SK-N-SH (cell line): Measurements from ENCODE around the gene MYADML2. TPM values are rescaled to one million over a fixed set of nuclear protein-coding genes. Genes with fewer than 3 reads are reported as not detected.

Experiments used
- CTCF ChIA-PET: fragments of 300-600, 350-600 bp; formaldehyde crosslinking; extraction: SDS; loops from one replicate; lab custom pipeline; 2021; lab: Yijun Ruan, JAX
- POLR2A ChIA-PET: fragments of 350-600 bp; sonication (Branson Sonifier 250); formaldehyde crosslinking; extraction: SDS; loops from one replicate; lab custom pipeline; 2020; ENCODE audit warnings: antibody characterized with exemption, inconsistent platforms; lab: Yijun Ruan, JAX
- DNase-seq: peaks from one replicate; pipeline ENCODE4 v3.0.0; 2012
- H2AFZ ChIP-seq: fragments of 200-600 bp; sonication (generic); 2 replicates; pipeline ENCODE4 v1.8.1; 2016; ENCODE audit warnings: antibody characterized with exemption, mild to moderate bottlenecking, low read depth
- H3F3A ChIP-seq: fragments of 200-600 bp; sonication (generic); replicated peaks from 2 replicates; pipeline ENCODE3; 2016; ENCODE audit warnings: antibody characterized with exemption, mild to moderate bottlenecking; ENCODE audit not compliant: insufficient read depth
- H3K27ac ChIP-seq, 2 experiments: fragments of 200-500 bp in 1 of 2; fragments of 200-600 bp in 1 of 2; sonication (Bioruptor generic) in 1 of 2; sonication (generic), shearing (Covaris generic) in 1 of 2; 2 replicates each; pipeline versions ENCODE4 v1.5.1 to v1.6.1; 2014 to 2016; ENCODE audit warnings: low read depth in 2 of 2, inconsistent platforms in 1 of 2, low read length in 1 of 2, mild to moderate bottlenecking in 1 of 2, mixed read lengths in 1 of 2
- H3K27me3 ChIP-seq: fragments of 200-600 bp; sonication (generic), shearing (Covaris generic); 2 replicates; pipeline ENCODE4 v1.6.1; 2016; ENCODE audit warnings: mixed run types; ENCODE audit not compliant: insufficient read depth
- H3K36me3 ChIP-seq, 2 experiments: fragments of 200-500 bp in 1 of 2; fragments of 200-600 bp in 1 of 2; sonication (Bioruptor generic) in 1 of 2; sonication (generic) in 1 of 2; replicated peaks in 1 of 2; 2 replicates each; pipeline versions ENCODE3 to v1.5.1; 2014 to 2016; ENCODE audit warnings: low read length in 1 of 2, mild to moderate bottlenecking in 1 of 2; ENCODE audit not compliant: insufficient read depth in 2 of 2, control insufficient read depth in 1 of 2
- H3K4me1 ChIP-seq, 2 experiments: fragments of 200-500 bp in 1 of 2; fragments of 200-600 bp in 1 of 2; sonication (Bioruptor generic) in 1 of 2; sonication (generic), shearing (Covaris generic) in 1 of 2; 2 replicates each; pipeline versions ENCODE4 v1.5.1 to v1.6.1; 2014 to 2016; ENCODE audit warnings: low read depth in 1 of 2, low read length in 1 of 2, mixed run types in 1 of 2; ENCODE audit not compliant: insufficient read depth in 2 of 2, control insufficient read depth in 1 of 2
- H3K4me2 ChIP-seq: fragments of 200-600 bp; sonication (generic), shearing (Covaris generic); 2 replicates; pipeline ENCODE4 v1.6.1; 2017; ENCODE audit warnings: mixed run types
- H3K4me3 ChIP-seq, 2 experiments: fragments of 200-500 bp in 1 of 2; fragments of 200-600 bp in 1 of 2; sonication (Bioruptor generic) in 1 of 2; sonication (generic), shearing (Covaris generic) in 1 of 2; 2 replicates each; pipeline versions ENCODE4 v1.5.1 to v1.8.1; 2014 to 2016; ENCODE audit warnings: low read depth in 2 of 2, inconsistent platforms in 1 of 2, low read length in 1 of 2, mild to moderate bottlenecking in 1 of 2, mixed read lengths in 1 of 2, moderate library complexity in 1 of 2
- H3K79me2 ChIP-seq: fragments of 200-600 bp; sonication (generic); 2 replicates; pipeline ENCODE4 v1.8.1; 2017; ENCODE audit warnings: mild to moderate bottlenecking; ENCODE audit not compliant: insufficient read depth
- H3K9ac ChIP-seq: fragments of 200-600 bp; sonication (generic); 2 replicates; pipeline ENCODE4 v1.6.1; 2017; ENCODE audit warnings: mixed run types
- H3K9me2 ChIP-seq: fragments of 200-600 bp; sonication (generic); 2 replicates; pipeline ENCODE4 v1.6.1; 2017; ENCODE audit warnings: mixed run types
- H3K9me3 ChIP-seq: fragments of 200-600 bp; sonication (generic); 2 replicates; pipeline ENCODE4 v1.6.1; 2017; ENCODE audit warnings: mixed run types, mild to moderate bottlenecking, moderate library complexity
- H4K20me1 ChIP-seq: fragments of 200-600 bp; sonication (generic); 2 replicates; pipeline ENCODE4 v1.6.1; 2017; ENCODE audit warnings: mild to moderate bottlenecking, mixed run types; ENCODE audit not compliant: insufficient read depth
- CHD2 ChIP-seq: fragments of 150-350 bp; IDR thresholded peaks from 2 replicates; pipeline ENCODE4 v1.6.1; 2018; ENCODE audit warnings: low read length; ENCODE audit not compliant: partially characterized antibody
- CTCF ChIP-seq: fragments of 200-600 bp; sonication (generic); IDR thresholded peaks from 2 replicates; pipeline ENCODE4 v1.6.1; 2017; ENCODE audit warnings: antibody characterized with exemption, mild to moderate bottlenecking, moderate library complexity
- EP300 ChIP-seq, 2 experiments: IDR thresholded peaks; 2 replicates each; pipeline versions ENCODE4 v1.4.0 to v1.6.1; 2012; ENCODE audit warnings: borderline replicate concordance in 1 of 2, low read depth in 1 of 2, low read length in 1 of 2
- FOSL2 ChIP-seq: IDR thresholded peaks from 2 replicates; pipeline ENCODE4 v1.4.0; 2012; ENCODE audit warnings: low read depth, mild to moderate bottlenecking, moderate library complexity, borderline replicate concordance
- GATA2 ChIP-seq: sonication (generic); formaldehyde crosslinking; IDR thresholded peaks from 2 replicates; pipeline ENCODE4 v1.5.0; 2020; ENCODE audit warnings: mild to moderate bottlenecking, missing genetic modification reagents
- NFIC ChIP-seq: IDR thresholded peaks from 2 replicates; pipeline ENCODE4 v1.4.0; 2012; ENCODE audit warnings: borderline replicate concordance
- POLR2AphosphoS5 ChIP-seq: IDR thresholded peaks from 2 replicates; pipeline ENCODE4 v1.6.1; 2012; ENCODE audit warnings: low read depth, low read length
- RAD21 ChIP-seq: IDR thresholded peaks from 2 replicates; pipeline ENCODE4 v1.6.1; 2012; ENCODE audit warnings: mild to moderate bottlenecking, low read length
- RCOR1 ChIP-seq: fragments of 150-350 bp; IDR thresholded peaks from 2 replicates; pipeline ENCODE4 v1.6.1; 2017; ENCODE audit warnings: antibody characterized with exemption, low read length
- REST ChIP-seq: IDR thresholded peaks from 2 replicates; pipeline ENCODE4 v1.6.1; 2012; ENCODE audit warnings: mild to moderate bottlenecking, low read depth, low read length, moderate library complexity
- RXRA ChIP-seq: IDR thresholded peaks from 2 replicates; pipeline ENCODE4 v1.4.0; 2012; ENCODE audit warnings: low read depth, mild to moderate bottlenecking, borderline replicate concordance
- SIN3A ChIP-seq: IDR thresholded peaks from 2 replicates; pipeline ENCODE4 v1.6.1; 2012; ENCODE audit warnings: low read depth, mild to moderate bottlenecking, low read length, moderate library complexity, borderline replicate concordance
- TAF1 ChIP-seq: IDR thresholded peaks from 2 replicates; pipeline ENCODE4 v1.6.1; 2012; ENCODE audit warnings: low read depth, mild to moderate bottlenecking, low read length, moderate library complexity, borderline replicate concordance
- TEAD4 ChIP-seq: IDR thresholded peaks from 2 replicates; pipeline ENCODE4 v1.4.0; 2012; ENCODE audit warnings: mild to moderate bottlenecking, borderline replicate concordance; ENCODE audit not compliant: insufficient read depth
- WGBS: methylation state at CpG from one replicate; pipeline ENCODE4 v1.1.6; 2017; ENCODE audit warnings: low lambda C conversion rate; 5-methylcytosine and 5-hydroxymethylcytosine counted together
- polyA plus RNA-seq, 3 experiments: library from polyadenylated mRNA; depleted of rRNA; stranded (reverse); fragments of >200 nt; gene quantifications; 2 replicates each; pipeline ENCODE4 v1.2.3, GENCODE V29; 2012
- TF ChIP-seq, protein P1 (sequence below): IDR thresholded peaks from 2 replicates; pipeline ENCODE4; 2012

Gene MYADML2
- polyA plus RNA-seq, 1 of the 3 experiments (the other 2 are of a cell fraction), result not detected

DNA sequence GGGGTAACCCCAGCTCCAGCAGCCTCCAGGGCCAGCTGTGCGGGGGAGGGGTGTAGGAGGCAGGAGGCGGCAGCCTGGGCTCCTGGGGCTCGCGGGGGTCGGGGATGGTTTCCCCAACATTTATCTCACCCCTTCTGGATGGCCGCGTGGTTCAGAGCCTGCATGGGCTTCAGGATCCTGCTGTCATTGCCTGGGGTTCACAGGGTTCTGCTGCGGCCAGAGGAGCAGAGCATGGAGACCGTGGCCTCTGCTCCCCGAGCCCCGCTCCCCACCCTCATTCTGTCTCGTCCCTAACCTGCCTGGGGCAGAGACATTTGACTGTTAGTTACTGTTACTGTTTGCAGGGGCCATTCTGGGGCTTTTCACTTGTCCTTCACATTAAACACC lies 4.9 kb downstream of the MYADML2 start:
- H3K9me3 ChIP-seq, result no peaks in the 10 kb centered on the region
- DNase-seq, result no peak
- H3K4me3 ChIP-seq, result no peak overlapping the region
- H3K4me2 ChIP-seq, result no peak overlapping the region
- H3K4me1 ChIP-seq, result peaks cover 0 to 2% of the 10 kb centered on the region in 2 experiments; a peak in 1 of 4 replicates
- H3K27me3 ChIP-seq, result no peaks in the 10 kb centered on the region
- H3K36me3 ChIP-seq, result no peaks in the 10 kb centered on the region
- H2AFZ ChIP-seq, result no peak overlapping the region
- 70% methylated on average over 11 of the region's 12 CpGs for WGBS
- no peaks in the 10 kb centered on the region for H3F3A ChIP-seq
- ChIA-PET POLR2A (no interaction called here), CTCF (interaction anchor here (0.6 to 17.7 kb wide), 5 partner anchors 9 to 245 kb away, joined by 3 to 216 read pairs (median 5); partner anchors contain the start of genes CENPX, LRRC45 and NOTUM)
- no peaks in the 10 kb centered on the region; the same call in 1 of the 2 replicates for H3K79me2 ChIP-seq
- no peak overlapping the region for H3K27ac ChIP-seq
- no peak overlapping the region for H3K9ac ChIP-seq
- H4K20me1 ChIP-seq, result no peaks in the 10 kb centered on the region
- H3K9me2 ChIP-seq, result no peaks in the 10 kb centered on the region
- TF ChIP-seq TAF1, result no peak
- no peak for TF ChIP-seq REST
- TF ChIP-seq NFIC, result no peak
- TF ChIP-seq, protein P1, sequence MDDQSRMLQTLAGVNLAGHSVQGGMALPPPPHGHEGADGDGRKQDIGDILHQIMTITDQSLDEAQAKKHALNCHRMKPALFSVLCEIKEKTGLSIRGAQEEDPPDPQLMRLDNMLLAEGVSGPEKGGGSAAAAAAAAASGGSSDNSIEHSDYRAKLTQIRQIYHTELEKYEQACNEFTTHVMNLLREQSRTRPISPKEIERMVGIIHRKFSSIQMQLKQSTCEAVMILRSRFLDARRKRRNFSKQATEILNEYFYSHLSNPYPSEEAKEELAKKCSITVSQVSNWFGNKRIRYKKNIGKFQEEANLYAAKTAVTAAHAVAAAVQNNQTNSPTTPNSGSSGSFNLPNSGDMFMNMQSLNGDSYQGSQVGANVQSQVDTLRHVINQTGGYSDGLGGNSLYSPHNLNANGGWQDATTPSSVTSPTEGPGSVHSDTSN, result no peak
- no peak for TF ChIP-seq POLR2AphosphoS5

DNA sequence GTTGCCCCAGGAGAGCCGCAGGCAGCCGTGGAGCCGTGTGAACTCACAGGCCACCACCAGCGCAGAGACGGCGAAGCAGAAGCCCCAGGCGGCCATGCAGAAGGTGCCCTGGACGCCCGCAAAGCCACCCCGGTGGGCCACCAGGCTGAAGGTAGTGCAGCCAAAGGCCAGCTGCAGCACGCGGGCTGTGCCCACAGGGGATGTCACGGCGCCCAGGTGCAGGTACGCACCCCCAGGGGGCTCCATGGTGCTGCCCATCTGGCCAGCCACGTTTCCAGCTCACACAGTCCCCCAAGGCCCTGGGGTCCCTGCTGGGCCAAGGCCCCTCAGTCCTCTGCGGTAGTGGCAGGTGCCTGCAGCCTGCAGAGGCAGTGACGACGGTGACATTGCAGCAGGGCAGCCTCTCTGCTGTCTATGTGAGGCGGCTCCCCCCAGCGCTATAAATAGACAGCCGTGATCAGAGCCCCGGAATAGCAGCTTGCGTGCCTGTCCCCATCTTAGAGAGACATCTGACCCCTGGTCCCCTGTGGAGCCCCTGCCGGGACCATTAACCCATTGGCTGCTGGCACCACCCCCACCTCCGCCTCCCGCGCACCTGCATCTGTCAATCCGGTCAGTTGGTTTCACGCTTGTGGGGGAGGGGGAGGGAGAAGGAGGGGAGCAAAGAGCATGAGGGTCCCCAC lies 5.4 kb downstream of the MYADML2 start:
- H3K4me1 ChIP-seq, result peaks cover 0 to 2% of the 10 kb centered on the region in 2 experiments; a peak in 1 of 4 replicates
- CTCF ChIA-PET, result interaction anchor here (1.2 to 17.7 kb wide), 4 partner anchors 10 to 89 kb away, joined by 3 to 216 read pairs (median 24); partner anchors contain the start of genes CENPX, LRRC45 and NOTUM
- H3K4me3 ChIP-seq, result no peak overlapping the region
- H3K27me3 ChIP-seq, result no peaks in the 10 kb centered on the region
- no peak overlapping the region for H2AFZ ChIP-seq
- no peaks in the 10 kb centered on the region for H3K9me3 ChIP-seq
- H3K79me2 ChIP-seq, result peaks cover 5% of the 10 kb centered on the region
- H3K4me2 ChIP-seq, result no peak overlapping the region
- no peaks in the 10 kb centered on the region for H3K9me2 ChIP-seq
- H4K20me1 ChIP-seq, result no peaks in the 10 kb centered on the region
- no peak for DNase-seq
- no peaks in the 10 kb centered on the region for H3F3A ChIP-seq
- POLR2A ChIA-PET, result no interaction called here
- WGBS, result 62% methylated on average over 23 of the region's 30 CpGs
- H3K9ac ChIP-seq, result no peak overlapping the region
- H3K27ac ChIP-seq, result no peak overlapping the region
- no peaks in the 10 kb centered on the region for H3K36me3 ChIP-seq
- no peak for TF ChIP-seq POLR2AphosphoS5
- no peak for TF ChIP-seq CTCF
- TF ChIP-seq GATA2, result no peak
- TF ChIP-seq EP300 (IDR thresholded peaks at IDR 0.05; ENCODE audit: borderline replicate concordance in 1 of 2, low read depth in 1 of 2, low read length in 1 of 2), result no peak
- TF ChIP-seq RCOR1, result no peak
- TF ChIP-seq TEAD4, result no peak
- TF ChIP-seq SIN3A, result no peak
- TF ChIP-seq FOSL2, result no peak
- TF ChIP-seq REST, result no peak
- TF ChIP-seq RAD21, result no peak
- TF ChIP-seq NFIC, result no peak
- no peak for TF ChIP-seq CHD2
- TF ChIP-seq RXRA, result no peak
